ENCODE measurements around the gene ANGPTL2. TPM values are rescaled to one million over a fixed set of nuclear protein-coding genes. Genes with fewer than 3 reads are reported as not detected.

The ANGPTL2 gene
- total RNA-seq, 2 experiments from 2014 or later, result not detected

- no TSS peak for BruUV-seq (replicated peaks)
- Histone ChIP-seq H3K36me3 (ENCODE audit: insufficient read depth, low read length) (no peaks in the 10 kb centered on the region), H3K9me3 (ENCODE audit: low read length) (no peaks in the 10 kb centered on the region), H3K4me1 (ENCODE audit: insufficient read depth, low read length, poor library complexity, severe bottlenecking) (peaks cover 16% of the 10 kb centered on the region), H4K20me1 (ENCODE audit: insufficient read depth, low read length) (no peaks in the 10 kb centered on the region), H3K4me3 (ENCODE audit: low read depth, low read length, poor library complexity, severe bottlenecking) (no peak overlapping the region), H3K79me2 (ENCODE audit: insufficient read depth, low read depth, low read length) (no peaks in the 10 kb centered on the region), H2AFZ (ENCODE audit: low read length) (no peak overlapping the region), H3K4me2 (ENCODE audit: low read length) (no peak overlapping the region), H3K9me2 (ENCODE audit: insufficient read depth, low read length) (no peaks in the 10 kb centered on the region), H3K27ac (ENCODE audit: low read depth, low read length, poor library complexity, severe bottlenecking) (no peak overlapping the region)
- ChIA-PET POLR2A (no interaction called here), CTCF (ENCODE audit: unreplicated experiment) (interaction anchor here (0.6 kb wide), 1 partner anchor 236 kb away, joined by 3 read pairs; no protein-coding TSS in a partner anchor)
- no peak for DNase-seq (ENCODE audit: low spot score)
- intact Hi-C loops (cut with micrococcal nuclease; ENCODE audit: unreplicated experiment), result no loop called here
- TF ChIP-seq CTCF (conservative IDR thresholded peaks at IDR 0.05; ENCODE audit: low read length) (no peak), EZH2phosphoT487 (IDR thresholded peaks at IDR 0.05; ENCODE audit: borderline replicate concordance, low read depth, low read length) (no peak)
These were observed 4.6 kb downstream of the ANGPTL2 start for GRCh38 chr9:127117801-127118200.

- BruUV-seq (replicated peaks), result no TSS peak
- no peaks in the 10 kb centered on the region for H3K36me3 ChIP-seq (ENCODE audit: insufficient read depth, low read length)
- H3K4me3 ChIP-seq (ENCODE audit: low read depth, low read length, poor library complexity, severe bottlenecking), result no peak overlapping the region
- intact Hi-C loops (cut with micrococcal nuclease; ENCODE audit: unreplicated experiment), result no loop called here
- H3K27ac ChIP-seq (ENCODE audit: low read depth, low read length, poor library complexity, severe bottlenecking), result no peak overlapping the region
- peaks cover 16% of the 10 kb centered on the region for H3K4me1 ChIP-seq (ENCODE audit: insufficient read depth, low read length, poor library complexity, severe bottlenecking)
- H2AFZ ChIP-seq (ENCODE audit: low read length), result no peak overlapping the region
- ChIA-PET POLR2A (no interaction called here), CTCF (ENCODE audit: unreplicated experiment) (no interaction called here)
- peak; percentile 54 for DNase-seq (ENCODE audit: low spot score)
- H3K9me3 ChIP-seq (ENCODE audit: low read length), result no peaks in the 10 kb centered on the region
- TF ChIP-seq EZH2phosphoT487 (IDR thresholded peaks at IDR 0.05; ENCODE audit: borderline replicate concordance, low read depth, low read length) (no peak), CTCF (conservative IDR thresholded peaks at IDR 0.05; ENCODE audit: low read length) (no peak)
- no peak overlapping the region; the same call in 1 of the 2 replicates for H3K4me2 ChIP-seq (ENCODE audit: low read length)
- no peaks in the 10 kb centered on the region for H3K9me2 ChIP-seq (ENCODE audit: insufficient read depth, low read length)
- H4K20me1 ChIP-seq (ENCODE audit: insufficient read depth, low read length), result no peaks in the 10 kb centered on the region
- no peaks in the 10 kb centered on the region for H3K79me2 ChIP-seq (ENCODE audit: insufficient read depth, low read depth, low read length)
These were observed 5.5 kb downstream of the ANGPTL2 start for GRCh38 chr9:127116957-127117356.

- TF ChIP-seq EZH2phosphoT487 (IDR thresholded peaks at IDR 0.05; ENCODE audit: borderline replicate concordance, low read depth, low read length) (no peak), CTCF (conservative IDR thresholded peaks at IDR 0.05; ENCODE audit: low read length) (no peak)
- DNase-seq (ENCODE audit: low spot score), result no peak
These were observed 6.2 kb downstream of the ANGPTL2 start for GRCh38 chr9:127116088-127116726.

More at GRCh38 chr9:127116088-127116726, 6.2 kb downstream of the ANGPTL2 start:
- H3K9me2 ChIP-seq (ENCODE audit: insufficient read depth, low read length), result no peaks in the 10 kb centered on the region
- POLR2A ChIA-PET, result no interaction called here
- no peak overlapping the region for H2AFZ ChIP-seq (ENCODE audit: low read length)
- H3K4me3 ChIP-seq (ENCODE audit: low read depth, low read length, poor library complexity, severe bottlenecking), result no peak overlapping the region
- H3K9me3 ChIP-seq (ENCODE audit: low read length), result no peaks in the 10 kb centered on the region
- no peaks in the 10 kb centered on the region for H4K20me1 ChIP-seq (ENCODE audit: insufficient read depth, low read length)
- no peaks in the 10 kb centered on the region for H3K36me3 ChIP-seq (ENCODE audit: insufficient read depth, low read length)
- no TSS peak for BruUV-seq (replicated peaks)
- no peak overlapping the region for H3K4me2 ChIP-seq (ENCODE audit: low read length)
- no peak overlapping the region for H3K27ac ChIP-seq (ENCODE audit: low read depth, low read length, poor library complexity, severe bottlenecking)
- peaks cover 16% of the 10 kb centered on the region for H3K4me1 ChIP-seq (ENCODE audit: insufficient read depth, low read length, poor library complexity, severe bottlenecking)
- intact Hi-C loops (cut with micrococcal nuclease; ENCODE audit: unreplicated experiment), result no loop called here
- H3K79me2 ChIP-seq (ENCODE audit: insufficient read depth, low read depth, low read length), result no peaks in the 10 kb centered on the region
- CTCF ChIA-PET (ENCODE audit: unreplicated experiment), result no interaction called here
